K562 (cell line): ENCODE results near the gene CFAP92. TPM values are rescaled to one million over a fixed set of nuclear protein-coding genes. Genes with fewer than 3 reads are reported as not detected.

Experiments used
- ATAC-seq: fragments of 200-7000 bp; cut with Tn5 transposase; 3 replicates; pipeline ENCODE4 v1.9.1; 2020; ENCODE audit warnings: moderate library complexity
- BruUV-seq: library from RNA; stranded (reverse); fragments of 400-500 nt; replicated peaks from 2 replicates; lab custom pipeline; 2021; lab: Mats Ljungman, UMichigan
- CTCF ChIA-PET: fragments of 300-600 bp; formaldehyde crosslinking; extraction: SDS; loops from one replicate; lab custom pipeline; 2021; ENCODE audit warnings: low intra/inter-chr PET ratio; lab: Yijun Ruan, JAX
- POLR2A ChIA-PET: fragments of 300-600, 350-650 bp; sonication (Branson Sonifier 250); formaldehyde crosslinking; extraction: SDS; loops from one replicate; lab custom pipeline; 2021; ENCODE audit warnings: antibody characterized with exemption, inconsistent platforms; lab: Yijun Ruan, JAX
- DNase-seq, 4 experiments: peaks; one replicate each; pipeline versions ENCODE4 v3.0.0 to v3.0.0-alpha.2; 2011 to 2018; ENCODE audit warnings: low spot score in 3 of 4, mixed read lengths in 3 of 4; ENCODE audit errors: extremely low read depth in 1 of 4
- FAIRE-seq: peaks from 2 replicates; lab custom pipeline; 2011; peaks lifted over from hg19 to GRCh38; lab: Jason Lieb, UNC
- H2AFZ ChIP-seq: 2 replicates; pipeline ENCODE4 v1.6.0; 2011; ENCODE audit warnings: low read depth, low read length, control low read depth, inconsistent platforms
- H3K27ac ChIP-seq: fragments of 200-600 bp; 3 replicates; pipeline ENCODE4 v1.8.0; 2011; ENCODE audit warnings: low read depth, mild to moderate bottlenecking, control low read depth, inconsistent platforms, low read length, moderate library complexity, mixed read lengths; ENCODE audit errors: extremely low read depth
- H3K27me3 ChIP-seq, 2 experiments: fragments of 300-600 bp in 1 of 2; 2 replicates in 1 of 2; 3 replicates in 1 of 2; pipeline versions ENCODE4 v1.6.0 to v1.8.0; 2011; ENCODE audit warnings: inconsistent platforms in 2 of 2, low read length in 2 of 2, mild to moderate bottlenecking in 1 of 2, mixed read lengths in 1 of 2, moderate library complexity in 1 of 2; ENCODE audit not compliant: control insufficient read depth in 2 of 2, insufficient read depth in 2 of 2
- H3K36me3 ChIP-seq: fragments of 300-600 bp; 3 replicates; pipeline ENCODE4 v1.8.0; 2011; ENCODE audit warnings: mild to moderate bottlenecking, low read length, inconsistent platforms; ENCODE audit not compliant: control insufficient read depth, insufficient read depth
- H3K4me1 ChIP-seq, 2 experiments: fragments of 200-600 bp in 1 of 2; replicated peaks in 1 of 2; 2 replicates in 1 of 2; 3 replicates in 1 of 2; pipeline versions ENCODE4 v1.5.1 to v1.8.0; 2011; ENCODE audit warnings: inconsistent platforms in 2 of 2, low read length in 2 of 2, mild to moderate bottlenecking in 1 of 2, mixed read lengths in 1 of 2, moderate library complexity in 1 of 2; ENCODE audit not compliant: control insufficient read depth in 2 of 2, insufficient read depth in 2 of 2
- H3K4me2 ChIP-seq: 2 replicates; pipeline ENCODE4 v1.6.1; 2011; ENCODE audit warnings: low read length, control low read depth, inconsistent platforms, mixed read lengths; ENCODE audit not compliant: insufficient read depth
- H3K4me3 ChIP-seq: fragments of 200-600 bp; sonication (generic), shearing (Covaris generic); 2 replicates; pipeline ENCODE4 v1.5.1; 2016; ENCODE audit warnings: control low read depth, inconsistent platforms
- H3K79me2 ChIP-seq: fragments of 200-600 bp; 3 replicates; pipeline ENCODE4 v1.8.0; 2011; ENCODE audit warnings: low read length, inconsistent platforms; ENCODE audit not compliant: control insufficient read depth, insufficient read depth
- H3K9ac ChIP-seq, 2 experiments: 2 replicates each; pipeline versions ENCODE4 v1.6.0 to v1.6.1; 2011; ENCODE audit warnings: low read depth in 2 of 2, low read length in 2 of 2, control low read depth in 1 of 2, inconsistent platforms in 1 of 2, mild to moderate bottlenecking in 1 of 2, mixed read lengths in 1 of 2; ENCODE audit not compliant: insufficient read depth in 1 of 2
- H3K9me1 ChIP-seq: one replicate; pipeline ENCODE4 v1.6.0; 2011; ENCODE audit warnings: inconsistent platforms, mild to moderate bottlenecking, low read length, moderate library complexity; ENCODE audit not compliant: control insufficient read depth, insufficient read depth
- H3K9me3 ChIP-seq: replicated peaks from 2 replicates; pipeline ENCODE4 v1.5.1; 2011; ENCODE audit warnings: low read depth, low read length, inconsistent platforms; ENCODE audit not compliant: control insufficient read depth, insufficient read depth
- H4K20me1 ChIP-seq: replicated peaks from 2 replicates; pipeline ENCODE4 v1.6.1; 2011; ENCODE audit warnings: low read length, inconsistent platforms, mixed read lengths; ENCODE audit not compliant: control insufficient read depth, insufficient read depth
- ARHGAP35 ChIP-seq: fragments of 450-650 bp; IDR thresholded peaks from 2 replicates; pipeline ENCODE4 v1.6.1; 2018; ENCODE audit not compliant: partially characterized antibody
- C11orf30 ChIP-seq: fragments of 450-650 bp; IDR thresholded peaks from 2 replicates; pipeline ENCODE4 v1.6.1; 2016; ENCODE audit warnings: low read depth, mild to moderate bottlenecking
- GATA2 ChIP-seq: sonication (generic); formaldehyde crosslinking; IDR thresholded peaks from 2 replicates; pipeline ENCODE4 v1.4.0; 2020; ENCODE audit warnings: mild to moderate bottlenecking, missing genetic modification reagents
- IRF9 ChIP-seq: fragments of 450-650 bp; IDR thresholded peaks from 2 replicates; pipeline ENCODE4 v1.6.1; 2016; ENCODE audit warnings: missing biosample characterization, missing genetic modification characterization
- KLF16 ChIP-seq: IDR thresholded peaks from 2 replicates; pipeline ENCODE4 v1.6.1; 2016; ENCODE audit warnings: antibody characterized with exemption
- MBD1 ChIP-seq: fragments of 250-450 bp; sonication (Bioruptor Pico); IDR thresholded peaks from 2 replicates; pipeline ENCODE4 v1.8.0; 2022; ENCODE audit warnings: inconsistent platforms
- MLLT1 ChIP-seq, 2 experiments: fragments of 450-650 bp; IDR thresholded peaks; 2 replicates each; pipeline ENCODE4 v1.6.1; 2016
- NFE2L1 ChIP-seq: fragments of 450-650 bp; IDR thresholded peaks from 2 replicates; pipeline ENCODE4 v1.6.1; 2016; ENCODE audit warnings: missing genetic modification characterization, low read depth, mild to moderate bottlenecking, missing compliant biosample characterization, moderate library complexity, borderline replicate concordance
- NFIX ChIP-seq: fragments of 250-450 bp; sonication (Bioruptor Pico); IDR thresholded peaks from 2 replicates; pipeline ENCODE4 v1.4.0; 2020; ENCODE audit warnings: low read depth, mild to moderate bottlenecking, moderate library complexity
- POLR2AphosphoS5 ChIP-seq: IDR thresholded peaks from 2 replicates; pipeline ENCODE4 v1.6.1; 2011; ENCODE audit warnings: mild to moderate bottlenecking, low read depth, low read length, moderate library complexity; ENCODE audit not compliant: control insufficient read depth, insufficient read depth
- PRPF4 ChIP-seq: fragments of 200-400 bp; formaldehyde crosslinking; IDR thresholded peaks from one replicate; pipeline ENCODE4 v1.6.1; 2017; ENCODE audit warnings: low read length, low read depth, mild to moderate bottlenecking; ENCODE audit not compliant: insufficient read depth, poor library complexity, severe bottlenecking
- PYGO2 ChIP-seq: fragments of 450-650 bp; IDR thresholded peaks from 2 replicates; pipeline ENCODE4 v1.6.1; 2016; ENCODE audit warnings: mild to moderate bottlenecking, missing genetic modification characterization, moderate library complexity, missing compliant biosample characterization
- SIRT6 ChIP-seq: IDR thresholded peaks from one replicate; pipeline ENCODE4 v1.6.1; 2012; ENCODE audit warnings: low read depth, mild to moderate bottlenecking, control low read depth, inconsistent platforms, low read length, moderate library complexity
- TRIM28 ChIP-seq: fragments of 450-650 bp; IDR thresholded peaks from 2 replicates; pipeline ENCODE4 v1.6.1; 2017
- ZNF146 ChIP-seq: IDR thresholded peaks from one replicate; pipeline ENCODE4 v1.6.1; 2018; ENCODE audit warnings: missing compliant biosample characterization; ENCODE audit not compliant: unreplicated experiment
- ZNF445 ChIP-seq: fragments of 250-450 bp; sonication (Bioruptor Pico); IDR thresholded peaks from 2 replicates; pipeline ENCODE4 v1.4.0; 2020; ENCODE audit warnings: low read depth, mild to moderate bottlenecking, moderate library complexity
- ZNF695 ChIP-seq: fragments of 450-650 bp; formaldehyde crosslinking; IDR thresholded peaks from 2 replicates; pipeline ENCODE4 v1.4.0; 2020; ENCODE audit warnings: mild to moderate bottlenecking, moderate library complexity
- ZNF717 ChIP-seq: fragments of 250-450 bp; sonication (Bioruptor Pico); IDR thresholded peaks from 2 replicates; pipeline ENCODE4 v1.5.0; 2021
- ZNF766 ChIP-seq: fragments of 200-800 bp; sonication (Bioruptor generic); conservative IDR thresholded peaks from 2 replicates; pipeline ENCODE4 v1.6.1; 2016; ENCODE audit warnings: missing genetic modification characterization, missing compliant biosample characterization
- WGBS: fragments of 100-300 bp; shearing (Covaris generic); methylation state at CpG from one replicate; pipeline ENCODE4 v1.1.6; 2016; ENCODE audit warnings: low coverage, mixed read lengths; ENCODE audit not compliant: insufficient coverage; ENCODE audit errors: missing lambda C conversion rate; 5-methylcytosine and 5-hydroxymethylcytosine counted together
- in situ Hi-C: fragments of 300-500 bp; cut with MboI; formaldehyde crosslinking; loops from 4 replicates; pipeline ENCODE4 v1.15.0; 2018; ENCODE audit warnings: inconsistent platforms, mixed read lengths
- intact Hi-C: fragments of 100-400 bp; cut with micrococcal nuclease; formaldehyde crosslinking; loops from 2 replicates; pipeline ENCODE4 v1.14.2; 2022
- polyA plus RNA-seq, 8 experiments: library from polyadenylated mRNA; depleted of rRNA in 4 of 8; stranded (reverse) in 5 of 8; unstranded in 3 of 8; fragments of >200 nt; fragmentation: Nextera tagmentation in 2 of 8; fragmentation: Illumina TruSeq in 1 of 8; extraction: Ambion mirVana in 2 of 8; extraction: Trizol in 1 of 8; gene quantifications; 2 replicates each; pipeline versions ENCODE4 v1.2.1 to v1.2.3, GENCODE V29; 2011 to 2014; ENCODE audit warnings: inconsistent platforms in 1 of 8, missing spikeins in 1 of 8
- total RNA-seq, 7 experiments: library from RNA; depleted of rRNA in 6 of 7; stranded (reverse); fragments of >200 nt in 6 of 7; fragmentation: Illumina TruSeq in 2 of 7; extraction: Trizol in 2 of 7; gene quantifications; 2 replicates each; pipeline versions ENCODE4 v1.2.1 to v1.2.3, GENCODE V29; 2011 to 2021; ENCODE audit warnings: low replicate concordance in 1 of 7

CFAP92 gene
- total and polyA plus RNA-seq, 9 of the 15 experiments (the other 6 are each of a cell fraction or from before 2014, with no cell fraction given), result 0.06 to 0.62 (median 0.36) TPM

- Histone ChIP-seq H3K4me2 (no peak overlapping the region), H3K4me3 (no peak overlapping the region), H3K27me3 (no peaks in the 10 kb centered on the region), H2AFZ (no peak overlapping the region), H3K27ac (no peak overlapping the region), H3K4me1 (peaks cover 13 to 31% of the 10 kb centered on the region in 2 experiments; a peak in 4 of 5 replicates), H3K9me1 (no peaks in the 10 kb centered on the region), H3K9me3 (no peaks in the 10 kb centered on the region), H3K79me2 (no peaks in the 10 kb centered on the region), H4K20me1 (0 out of 2 replicates have a peak, but pooled peaks cover under 1% of the 10 kb centered on the region), H3K36me3 (no peaks in the 10 kb centered on the region), H3K9ac (peak overlapping the region in 1 of 2 experiments; percentile 48; a peak in 1 of 4 replicates)
- BruUV-seq, result no TSS peak
- FAIRE-seq, result peak; percentile 62
- in situ Hi-C loops (no loop called here), intact Hi-C loops (loop anchor here (10.0 kb wide), 1 partner anchor 62 kb away; no protein-coding TSS in a partner anchor)
- 13% methylated on average over 15 of the region's 15 CpGs for WGBS
- CTCF ChIA-PET, result no interaction called here
- ATAC-seq, result peak; percentile 29
- POLR2A ChIA-PET, result interaction anchor here (1.1 kb wide), 1 partner anchor 140 kb away, joined by 3 read pairs; no protein-coding TSS in a partner anchor
- DNase-seq, result peak; percentile 41 to 66 (median 46)
- TF ChIP-seq C11orf30, result no peak
- no peak for TF ChIP-seq ZNF717 (CRISPR knock-in tag)
- no peak for TF ChIP-seq POLR2AphosphoS5
- TF ChIP-seq PRPF4, result no peak
- TF ChIP-seq NFE2L1 (tag), result no peak
- TF ChIP-seq ZNF766 (CRISPR knock-in tag), result no peak
- TF ChIP-seq ZNF445 (CRISPR knock-in tag), result no peak
- TF ChIP-seq PYGO2 (tag), result no peak
- TF ChIP-seq SIRT6, result no peak
- TF ChIP-seq TRIM28, result no peak
- TF ChIP-seq MBD1 (CRISPR knock-in tag), result no peak
- TF ChIP-seq ZNF146, result no peak
- no peak for TF ChIP-seq ZNF695 (CRISPR knock-in tag)
- no peak for TF ChIP-seq IRF9 (tag)
- TF ChIP-seq NFIX (CRISPR knock-in tag), result no peak
- TF ChIP-seq ARHGAP35, result no peak
- TF ChIP-seq KLF16, result no peak
- no peak for TF ChIP-seq MLLT1 (IDR thresholded peaks at IDR 0.05)
- TF ChIP-seq GATA2, result no peak
Measured at GRCh38 chr3:129022114-129023007, 28.5 kb upstream of the CFAP92 start.
